OCI-LY7 (cell line): ENCODE results near the gene PTPRT. TPM values are rescaled to one million over a fixed set of nuclear protein-coding genes. Genes with fewer than 3 reads are reported as not detected.
A peak's percentile ranks its signal among the peaks of the same experiment; 100 is the strongest.

ENCODE experiments used
- BruUV-seq: library from RNA; stranded (reverse); fragments of 400-500 nt; replicated peaks from 2 replicates; lab custom pipeline; 2021; lab: Mats Ljungman, UMichigan
- CTCF ChIA-PET: fragments of 300-600 bp; sonication (Branson Sonifier 250); formaldehyde crosslinking; loops from one replicate; lab custom pipeline; 2022; ENCODE audit warnings: antibody characterized with exemption; ENCODE audit not compliant: unreplicated experiment; lab: Charles Lee
- POLR2A ChIA-PET: fragments of 300-600 bp; sonication (Branson Sonifier 250); formaldehyde crosslinking; loops from one replicate; lab custom pipeline; 2022; ENCODE audit warnings: antibody characterized with exemption; lab: Charles Lee
- DNase-seq: peaks from one replicate; pipeline ENCODE4 v3.0.0-alpha.2; 2015; ENCODE audit warnings: low spot score
- H2AFZ ChIP-seq: fragments of 200-600 bp; sonication (generic), shearing (Covaris generic); 2 replicates; pipeline ENCODE4 v1.6.1; 2014; ENCODE audit warnings: mild to moderate bottlenecking, antibody characterized with exemption, low read length, moderate library complexity
- H3K27ac ChIP-seq: fragments of 200-600 bp; sonication (generic); 2 replicates; pipeline ENCODE4 v1.5.1; 2014; ENCODE audit warnings: mixed run types, low read depth, mild to moderate bottlenecking, moderate library complexity, low read length, inconsistent platforms; ENCODE audit not compliant: poor library complexity, severe bottlenecking
- H3K36me3 ChIP-seq: fragments of 200-600 bp; sonication (generic); 2 replicates; pipeline ENCODE4 v1.6.1; 2014; ENCODE audit warnings: mild to moderate bottlenecking, antibody characterized with exemption, low read length, moderate library complexity, mixed read lengths; ENCODE audit not compliant: insufficient read depth
- H3K4me1 ChIP-seq: fragments of 200-600 bp; sonication (generic); 2 replicates; pipeline ENCODE4 v1.5.1; 2014; ENCODE audit warnings: mild to moderate bottlenecking, low read length; ENCODE audit not compliant: insufficient read depth, poor library complexity, severe bottlenecking
- H3K4me2 ChIP-seq: fragments of 200-600 bp; sonication (generic); 2 replicates; pipeline ENCODE4 v1.6.1; 2014; ENCODE audit warnings: mild to moderate bottlenecking, low read length
- H3K4me3 ChIP-seq: fragments of 200-600 bp; sonication (generic); 2 replicates; pipeline ENCODE4 v1.5.1; 2014; ENCODE audit warnings: mild to moderate bottlenecking, low read depth, low read length; ENCODE audit not compliant: poor library complexity, severe bottlenecking
- H3K79me2 ChIP-seq: fragments of 200-600 bp; sonication (generic); 2 replicates; pipeline ENCODE4 v1.6.1; 2016; ENCODE audit warnings: low read depth, mild to moderate bottlenecking, low read length, moderate library complexity, mixed read lengths; ENCODE audit not compliant: insufficient read depth
- H3K9me2 ChIP-seq: fragments of 200-600 bp; sonication (generic); 2 replicates; pipeline ENCODE4 v1.6.1; 2016; ENCODE audit warnings: mild to moderate bottlenecking, low read length, mixed read lengths; ENCODE audit not compliant: insufficient read depth
- H3K9me3 ChIP-seq: fragments of 200-600 bp; sonication (generic); 2 replicates; pipeline ENCODE4 v1.6.1; 2014; ENCODE audit warnings: mild to moderate bottlenecking, mixed run types, low read length, mixed read lengths
- H4K20me1 ChIP-seq: fragments of 200-600 bp; sonication (generic); 2 replicates; pipeline ENCODE4 v1.6.1; 2014; ENCODE audit warnings: mild to moderate bottlenecking, antibody characterized with exemption, low read length, moderate library complexity, mixed read lengths; ENCODE audit not compliant: insufficient read depth
- CTCF ChIP-seq: fragments of 200-600 bp; sonication (generic); conservative IDR thresholded peaks from 2 replicates; pipeline ENCODE4 v1.5.1; 2014; ENCODE audit warnings: mild to moderate bottlenecking, antibody characterized with exemption, low read length, moderate library complexity, mixed read lengths
- EZH2phosphoT487 ChIP-seq: fragments of 200-600 bp; sonication (generic); IDR thresholded peaks from 2 replicates; pipeline ENCODE4 v1.6.1; 2018; ENCODE audit warnings: low read depth, borderline replicate concordance, mild to moderate bottlenecking, mixed run types, antibody characterized with exemption, low read length, moderate library complexity, mixed read lengths
- intact Hi-C: fragments of 100-400 bp; cut with micrococcal nuclease; formaldehyde crosslinking; loops from one replicate; pipeline ENCODE4 v1.10.0; 2022; ENCODE audit not compliant: unreplicated experiment
- total RNA-seq, 2 experiments: library from RNA; depleted of rRNA in 1 of 2; stranded (reverse); fragments of >200 nt in 1 of 2; shearing (Covaris generic) in 1 of 2; gene quantifications; 2 replicates each; pipeline ENCODE4 v1.2.3, GENCODE V29; 2014 to 2022

PTPRT gene
- total RNA-seq, 2 experiments from 2014 or later: not detected

DNA sequence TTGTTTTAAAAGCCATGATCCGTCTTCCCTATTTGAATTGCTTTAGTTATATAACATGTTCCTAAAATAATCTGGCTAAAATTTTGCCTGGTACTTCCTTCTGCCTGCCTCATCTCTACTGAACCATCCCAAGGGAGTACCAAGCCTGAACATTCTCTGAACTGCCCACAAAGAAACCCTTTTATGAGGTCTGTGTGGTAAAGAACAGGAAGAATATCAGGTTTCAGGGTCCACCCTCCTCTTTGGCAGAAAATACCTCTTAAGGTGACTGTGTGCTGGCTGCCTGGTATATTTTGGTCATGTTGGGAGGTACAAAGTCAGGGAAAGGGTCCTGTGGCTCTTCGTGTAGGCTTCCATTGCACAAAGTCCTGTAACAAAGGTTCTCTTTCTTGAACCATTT lies 997.4 kb downstream of the PTPRT start:
- no peaks in the 10 kb centered on the region for H3K9me2 ChIP-seq
- POLR2A ChIA-PET: no interaction called here
- H3K4me3 ChIP-seq: no peak overlapping the region
- CTCF ChIA-PET: interaction anchor here (0.5 kb wide), 1 partner anchor 102 kb away, joined by 3 read pairs; no protein-coding TSS in a partner anchor
- intact Hi-C loops: no loop called here
- no TSS peak for BruUV-seq
- DNase-seq: no peak
- no peaks in the 10 kb centered on the region for H3K9me3 ChIP-seq
- no peaks in the 10 kb centered on the region for H3K36me3 ChIP-seq
- no peak overlapping the region for H2AFZ ChIP-seq
- H3K27ac ChIP-seq: no peak overlapping the region
- H3K4me2 ChIP-seq: no peak overlapping the region
- H3K4me1 ChIP-seq: no peaks in the 10 kb centered on the region
- no peaks in the 10 kb centered on the region for H4K20me1 ChIP-seq
- no peaks in the 10 kb centered on the region for H3K79me2 ChIP-seq
- no peak for TF ChIP-seq CTCF
- no peak for TF ChIP-seq EZH2phosphoT487

- Histone ChIP-seq H4K20me1 (no peaks in the 10 kb centered on the region), H3K4me1 (no peaks in the 10 kb centered on the region), H3K4me2 (no peak overlapping the region), H3K9me3 (no peaks in the 10 kb centered on the region), H3K9me2 (no peaks in the 10 kb centered on the region), H3K27ac (no peak overlapping the region), H3K36me3 (no peaks in the 10 kb centered on the region), H3K4me3 (no peak overlapping the region), H2AFZ (no peak overlapping the region), H3K79me2 (no peaks in the 10 kb centered on the region)
- CTCF ChIA-PET: no interaction called here
- TF ChIP-seq CTCF: peak; percentile 35; the same call in 1 of the 2 replicates
- no peak for TF ChIP-seq EZH2phosphoT487
- no TSS peak for BruUV-seq
- no peak for DNase-seq
- POLR2A ChIA-PET: no interaction called here
- intact Hi-C loops: no loop called here
Observed at GRCh38 chr20:42191140-42191860, 998.4 kb downstream of the PTPRT start.

GRCh38 chr20:42190084-42190483 lies 999.6 kb downstream of the PTPRT start:
- H3K27ac ChIP-seq: no peak overlapping the region
- H3K9me3 ChIP-seq: no peaks in the 10 kb centered on the region
- no peaks in the 10 kb centered on the region for H4K20me1 ChIP-seq
- TF ChIP-seq CTCF (no peak), EZH2phosphoT487 (no peak)
- CTCF ChIA-PET: no interaction called here
- H3K9me2 ChIP-seq: no peaks in the 10 kb centered on the region
- POLR2A ChIA-PET: no interaction called here
- BruUV-seq: no TSS peak
- intact Hi-C loops: no loop called here
- no peaks in the 10 kb centered on the region for H3K79me2 ChIP-seq
- no peaks in the 10 kb centered on the region for H3K4me1 ChIP-seq
- no peak for DNase-seq
- no peak overlapping the region for H2AFZ ChIP-seq
- no peak overlapping the region for H3K4me3 ChIP-seq
- no peak overlapping the region for H3K4me2 ChIP-seq
- H3K36me3 ChIP-seq: no peaks in the 10 kb centered on the region
